ENCODE measurements around the gene FMO1.
"Not testable (repeated sequence)": the region's sequence is repeated elsewhere in the genome, so short reads cannot be mapped to it uniquely, and the experiment has no call there.

Gene FMO1

GRCh38 chr1:171248302-171248701 is at the start of gene FMO1:
Gene FMO1 (plus strand): TSS chr1:171248494. CDS start chr1:171258088, 9,594 bp downstream.
- no peak for DNase-seq (ENCODE audit: low read depth in 2 of 3, low spot score in 2 of 3)

GRCh38 chr1:171204296-171204695 is 44.0 kb upstream of the FMO1 start:
- DNase-seq (ENCODE audit: low read depth in 2 of 3, low spot score in 2 of 3): no peak

- no peak for DNase-seq (ENCODE audit: low read depth in 2 of 3, low spot score in 2 of 3)
Measured at GRCh38 chr1:171206204-171206977, 41.9 kb upstream of the FMO1 start.

- DNase-seq (ENCODE audit: low read depth in 2 of 3, low spot score in 2 of 3): no peak
Measured at GRCh38 chr1:171206978-171207355, 41.3 kb upstream of the FMO1 start.

GRCh38 chr1:171207377-171207776 is 40.9 kb upstream of the FMO1 start:
- DNase-seq (ENCODE audit: low read depth in 2 of 3, low spot score in 2 of 3): no peak

GRCh38 chr1:171210355-171210754 is 37.9 kb upstream of the FMO1 start:
- no peak for DNase-seq (ENCODE audit: low read depth in 2 of 3, low spot score in 2 of 3)

- no peak for DNase-seq (ENCODE audit: low read depth in 2 of 3, low spot score in 2 of 3)
Measured at GRCh38 chr1:171212607-171213351, 35.5 kb upstream of the FMO1 start.

- DNase-seq (ENCODE audit: low read depth in 2 of 3, low spot score in 2 of 3): no peak
Measured at GRCh38 chr1:171213559-171214454, 34.5 kb upstream of the FMO1 start.

- no peak for DNase-seq (ENCODE audit: low read depth in 2 of 3, low spot score in 2 of 3)
Measured at GRCh38 chr1:171217658-171218443, 30.4 kb upstream of the FMO1 start.

- DNase-seq (ENCODE audit: low read depth in 2 of 3, low spot score in 2 of 3): no peak
Measured at GRCh38 chr1:171218661-171219060, 29.6 kb upstream of the FMO1 start.

- no peak for DNase-seq (ENCODE audit: low read depth in 2 of 3, low spot score in 2 of 3)
Measured at GRCh38 chr1:171219346-171220080, 28.8 kb upstream of the FMO1 start.

- DNase-seq (ENCODE audit: low read depth in 2 of 3, low spot score in 2 of 3): no peak
Measured at GRCh38 chr1:171220081-171220420, 28.2 kb upstream of the FMO1 start.

- DNase-seq (ENCODE audit: low read depth in 2 of 3, low spot score in 2 of 3): no peak
Measured at GRCh38 chr1:171220581-171221054, 27.7 kb upstream of the FMO1 start.

- DNase-seq (ENCODE audit: low read depth in 2 of 3, low spot score in 2 of 3): no peak
Measured at GRCh38 chr1:171221665-171222591, 26.4 kb upstream of the FMO1 start.

- no peak for DNase-seq (ENCODE audit: low read depth in 2 of 3, low spot score in 2 of 3)
Measured at GRCh38 chr1:171222936-171223335, 25.4 kb upstream of the FMO1 start.

- not testable (repeated sequence) for DNase-seq (ENCODE audit: low read depth in 2 of 3, low spot score in 2 of 3)
Measured at GRCh38 chr1:171224257-171224656, 24.0 kb upstream of the FMO1 start.

GRCh38 chr1:171226747-171227370 is 21.4 kb upstream of the FMO1 start:
- no peak for DNase-seq (ENCODE audit: low read depth in 2 of 3, low spot score in 2 of 3)

GRCh38 chr1:171231326-171231725 is 17.0 kb upstream of the FMO1 start:
- no peak for DNase-seq (ENCODE audit: low read depth in 2 of 3, low spot score in 2 of 3)
